HG02588 (cell line): ENCODE measurements around the gene COL5A1.
"Not testable (repeated sequence)": the region's sequence is repeated elsewhere in the genome, so short reads cannot be mapped to it uniquely, and the experiment has no call there.

Experiments used
- ATAC-seq: cut with Tn5 transposase; IDR thresholded peaks from one replicate; pipeline ENCODE4 v1.9.1; 2021; ENCODE audit warnings: mild to moderate bottlenecking, moderate library complexity; ENCODE audit not compliant: unreplicated experiment

Gene COL5A1

DNA sequence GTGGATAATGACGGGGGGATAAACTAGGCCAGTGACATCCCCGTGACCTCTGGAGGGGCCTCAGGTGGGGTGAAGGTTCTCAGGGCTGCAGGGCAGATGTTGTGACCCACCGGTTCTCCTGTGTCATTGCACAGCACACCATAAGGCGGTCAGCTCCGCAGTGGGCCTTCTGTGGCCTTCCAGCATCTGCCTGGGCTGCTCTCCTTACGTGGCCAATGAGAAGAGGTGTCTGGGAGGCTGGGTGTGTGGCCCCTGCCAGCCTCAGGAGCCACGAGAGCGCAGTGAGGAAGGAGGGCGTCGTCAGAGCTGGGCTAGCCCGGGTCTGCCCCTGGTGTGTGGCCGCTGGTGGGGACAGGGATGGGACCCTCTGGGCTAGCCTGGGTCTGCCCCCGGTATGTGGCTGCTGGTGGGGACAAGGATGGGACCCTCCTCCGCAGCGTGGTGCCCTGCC is 48.7 kb downstream of the COL5A1 start:
- ATAC-seq: no peak

GRCh38 chr9:134690946-134691694 is 49.5 kb downstream of the COL5A1 start:
- ATAC-seq: no peak

GRCh38 chr9:134691695-134692572 is 50.3 kb downstream of the COL5A1 start:
- ATAC-seq: no peak

DNA sequence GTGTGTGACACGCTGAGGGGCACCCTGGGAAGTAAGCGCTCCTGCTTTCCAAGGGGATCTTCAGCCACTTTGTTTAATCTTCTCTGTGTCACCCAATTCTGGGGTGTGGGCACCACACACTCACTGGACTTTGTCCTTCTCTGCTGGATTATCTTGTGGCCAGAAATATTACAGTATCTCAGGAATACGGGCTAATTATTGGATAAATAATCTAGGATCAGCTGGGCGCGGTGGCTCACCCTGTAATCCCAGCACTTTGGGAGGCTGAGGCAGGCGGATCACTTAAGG is 50.9 kb downstream of the COL5A1 start:
- ATAC-seq: no peak

GRCh38 chr9:134693011-134693410 is 51.4 kb downstream of the COL5A1 start:
- ATAC-seq: no peak

- ATAC-seq: no peak
Measured at GRCh38 chr9:134693641-134694367, 52.2 kb downstream of the COL5A1 start.

DNA sequence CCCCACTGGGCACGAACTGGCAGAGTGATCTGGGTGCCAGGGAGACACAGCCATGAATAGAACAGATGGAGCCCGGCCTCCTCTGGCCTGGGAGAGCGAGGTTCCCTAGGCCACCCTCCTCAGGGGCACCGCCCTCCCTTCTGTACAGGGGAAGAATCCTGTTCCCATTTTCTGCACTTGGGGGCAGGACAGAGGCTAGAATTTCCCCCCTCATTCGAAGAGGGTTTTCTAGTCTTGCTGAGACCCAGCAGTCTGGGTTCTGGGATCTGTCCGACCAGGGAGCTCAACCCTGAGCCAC is 52.7 kb downstream of the COL5A1 start:
- ATAC-seq: no peak

DNA sequence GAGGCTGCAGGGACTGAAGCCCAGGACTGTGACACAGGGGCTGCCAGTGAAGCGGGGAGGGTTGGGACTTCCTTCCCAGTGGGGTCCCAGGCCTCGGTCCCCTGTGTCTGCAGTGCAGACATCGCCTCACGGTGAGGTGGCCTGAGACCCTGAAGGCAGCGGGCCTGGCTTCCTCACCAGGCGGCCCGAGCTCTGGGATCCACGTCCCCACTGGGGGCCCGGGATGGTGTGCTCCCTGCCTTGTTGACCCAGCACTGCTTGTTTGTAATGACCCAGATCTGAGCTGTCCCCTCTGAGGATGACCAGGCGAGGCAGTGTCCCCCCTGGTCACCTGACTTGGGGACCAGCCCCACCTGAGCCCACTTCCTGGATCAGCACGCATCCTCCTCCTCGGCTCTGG is 53.1 kb downstream of the COL5A1 start:
- ATAC-seq: no peak

DNA sequence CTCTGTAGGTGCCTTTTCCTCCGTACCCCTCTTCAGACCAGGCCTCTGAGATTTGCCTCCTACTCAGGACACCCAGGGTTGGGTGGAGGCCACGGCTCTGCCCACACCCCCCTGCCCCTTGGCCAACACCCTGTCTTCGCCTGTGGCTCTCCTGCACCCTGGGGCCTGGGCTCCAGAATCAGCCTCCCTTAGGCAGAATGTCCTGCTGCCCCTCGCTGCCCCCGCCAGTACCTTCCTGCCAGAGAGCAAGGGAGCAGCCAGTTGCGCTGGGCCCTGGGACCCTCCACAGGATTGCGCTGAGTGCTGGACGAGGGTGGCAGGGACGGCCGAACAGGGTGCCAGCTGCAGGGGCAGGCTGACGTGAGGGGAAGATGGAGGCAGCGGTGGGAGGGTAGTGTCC is 53.5 kb downstream of the COL5A1 start:
- ATAC-seq: no peak

DNA sequence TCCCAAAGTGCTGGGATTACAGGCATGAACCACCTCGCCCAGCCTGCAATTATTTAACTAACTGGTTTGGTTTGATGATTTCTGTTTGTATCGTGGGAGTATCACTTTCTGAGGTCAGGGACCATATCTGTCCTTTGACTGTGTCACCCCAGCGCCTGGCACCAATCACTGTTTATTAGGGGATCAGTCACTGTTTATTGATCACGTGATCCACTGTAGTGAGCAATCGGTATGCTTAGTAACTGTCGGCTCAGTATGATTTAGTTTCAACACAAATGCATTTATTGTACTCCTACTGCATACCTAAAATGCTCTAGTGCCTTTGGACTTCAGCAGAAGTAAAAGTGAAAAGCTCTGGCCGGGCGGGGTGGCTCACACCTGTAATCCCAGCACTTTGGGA is 54.8 kb downstream of the COL5A1 start:
- no peak for ATAC-seq

- ATAC-seq: no peak
Measured at GRCh38 chr9:134698111-134698510, 56.5 kb downstream of the COL5A1 start.

DNA sequence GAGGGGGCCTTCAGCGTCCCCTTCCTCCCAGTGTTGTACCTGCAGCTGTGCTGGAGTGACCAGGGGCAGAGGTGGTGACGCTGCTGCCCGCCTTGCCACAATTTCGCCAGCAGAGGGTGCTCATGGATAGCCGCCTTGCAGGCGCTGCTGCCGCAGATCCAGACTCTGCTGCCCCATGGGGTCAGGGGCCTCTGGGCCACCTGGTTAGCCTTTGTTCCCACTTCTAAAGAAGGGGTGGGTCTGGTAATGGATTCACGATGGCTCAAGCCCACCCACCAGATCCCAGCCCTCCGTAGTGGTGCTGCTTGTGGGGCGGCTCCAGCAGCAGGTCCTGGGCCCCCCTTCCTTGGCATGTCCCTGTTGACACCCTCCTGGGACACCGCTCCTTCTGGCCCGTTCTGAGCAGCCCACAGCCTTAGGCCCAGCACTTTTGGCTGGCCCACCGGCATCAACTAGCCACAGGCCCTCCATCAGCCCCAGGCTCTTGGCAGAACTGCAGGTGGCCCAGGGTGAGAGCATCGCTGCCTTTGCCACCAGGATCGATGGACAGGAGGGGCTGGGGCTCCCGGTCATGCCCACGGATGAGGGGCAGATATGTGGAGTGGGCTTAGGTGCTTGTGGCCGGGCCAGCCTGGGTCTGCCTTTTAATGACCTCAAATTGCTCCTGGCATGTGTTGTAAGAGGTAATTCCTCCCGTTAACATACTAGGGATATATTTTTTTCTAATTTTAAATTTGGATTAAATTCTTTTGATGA is 57.2 kb downstream of the COL5A1 start:
- no peak for ATAC-seq

DNA sequence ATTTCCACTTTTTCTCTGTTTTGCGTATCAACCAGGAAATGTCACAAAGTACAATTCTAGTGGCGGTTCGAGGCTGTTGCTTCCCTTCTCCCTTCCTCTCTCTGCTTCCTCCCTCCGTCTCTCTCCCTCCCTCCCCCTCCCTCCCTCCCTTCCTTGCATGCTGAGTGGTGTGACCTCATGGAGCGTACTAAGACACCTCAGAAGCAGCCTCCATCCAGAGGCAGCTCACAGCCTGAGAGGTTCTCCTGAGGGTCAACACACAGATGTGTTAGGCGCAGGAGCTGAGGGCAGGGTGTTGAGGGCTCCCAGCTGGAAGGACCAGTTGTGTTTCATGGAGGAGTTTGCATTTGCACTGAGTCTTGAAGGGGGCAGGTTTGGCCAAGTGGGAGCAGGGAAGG is 57.7 kb downstream of the COL5A1 start:
- no peak for ATAC-seq

DNA sequence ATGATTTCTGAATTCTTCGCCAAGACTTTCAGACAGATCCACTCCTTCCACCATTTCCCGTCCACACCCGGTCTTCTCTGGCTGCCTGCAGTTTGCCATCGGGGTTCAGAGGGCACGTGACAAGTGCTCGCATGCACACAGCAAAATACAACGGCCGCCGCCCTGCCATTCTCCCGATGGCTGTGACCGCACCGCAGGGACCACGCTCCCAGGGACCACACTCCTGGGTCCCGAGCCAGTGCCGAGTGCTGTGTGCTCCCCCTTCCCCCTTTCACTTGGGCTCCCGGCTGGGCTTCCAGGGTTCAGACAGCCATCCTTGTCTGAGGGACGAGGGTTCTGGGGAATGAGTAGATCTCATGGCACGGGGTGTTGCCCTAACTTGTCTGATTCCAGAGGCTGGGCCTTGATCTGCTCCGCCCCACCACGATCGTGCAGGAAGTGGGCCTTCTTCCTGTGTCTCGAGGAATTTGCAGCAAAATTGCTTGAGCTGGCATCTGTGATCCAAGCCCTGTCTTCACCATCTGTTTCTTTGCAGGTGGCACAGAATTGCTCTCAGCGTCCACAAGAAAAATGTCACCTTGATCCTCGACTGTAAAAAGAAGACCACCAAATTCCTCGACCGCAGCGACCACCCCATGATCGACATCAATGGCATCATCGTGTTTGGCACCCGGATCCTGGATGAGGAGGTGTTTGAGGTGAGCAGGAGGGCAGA is 59.2 kb downstream of the COL5A1 start:
- no peak for ATAC-seq

GRCh38 chr9:134701581-134702259 is 60.1 kb downstream of the COL5A1 start:
- ATAC-seq: no peak

DNA sequence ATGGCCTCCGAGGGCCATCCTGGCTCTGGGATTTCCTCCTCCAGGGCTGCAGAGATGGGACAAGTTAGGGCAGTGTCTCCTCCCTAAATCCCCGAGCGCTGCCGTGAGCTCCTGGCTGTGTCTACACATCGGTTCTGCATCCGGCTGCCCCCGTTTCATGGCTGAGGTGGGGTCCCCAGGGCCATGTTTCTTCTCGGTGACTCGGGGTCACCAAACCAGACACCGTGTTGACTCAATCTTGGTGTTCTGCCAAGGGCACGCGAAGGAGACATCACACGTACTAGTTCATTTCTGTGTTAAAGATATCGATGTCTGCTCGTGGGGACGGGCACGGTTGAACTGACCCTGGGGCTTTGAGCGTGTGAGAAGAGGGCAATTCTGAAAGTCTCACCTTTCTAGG is 60.7 kb downstream of the COL5A1 start:
- ATAC-seq: no peak

DNA sequence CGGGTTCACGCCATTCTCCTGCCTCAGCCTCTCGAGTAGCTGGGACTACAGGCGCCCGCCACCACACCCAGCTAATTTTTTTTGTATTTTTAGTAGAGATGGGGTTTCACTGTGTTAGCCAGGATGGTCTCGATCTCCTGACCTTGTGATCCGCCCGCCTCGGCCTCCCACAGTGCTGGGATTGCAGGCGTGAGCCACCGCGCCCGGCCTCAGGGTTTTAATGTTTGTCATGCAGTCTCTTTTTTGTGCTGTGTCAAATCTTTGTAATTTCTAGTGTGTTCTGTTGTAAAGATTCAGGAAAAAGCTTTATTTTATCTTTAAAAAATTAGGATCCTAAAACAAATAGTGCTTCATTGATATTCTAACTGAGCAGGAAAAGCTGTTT is 62.1 kb downstream of the COL5A1 start:
- not testable (repeated sequence) for ATAC-seq

GRCh38 chr9:134704498-134704897 is 62.9 kb downstream of the COL5A1 start:
- no peak for ATAC-seq

- ATAC-seq: no peak
Measured at GRCh38 chr9:134705786-134706185, 64.2 kb downstream of the COL5A1 start.

DNA sequence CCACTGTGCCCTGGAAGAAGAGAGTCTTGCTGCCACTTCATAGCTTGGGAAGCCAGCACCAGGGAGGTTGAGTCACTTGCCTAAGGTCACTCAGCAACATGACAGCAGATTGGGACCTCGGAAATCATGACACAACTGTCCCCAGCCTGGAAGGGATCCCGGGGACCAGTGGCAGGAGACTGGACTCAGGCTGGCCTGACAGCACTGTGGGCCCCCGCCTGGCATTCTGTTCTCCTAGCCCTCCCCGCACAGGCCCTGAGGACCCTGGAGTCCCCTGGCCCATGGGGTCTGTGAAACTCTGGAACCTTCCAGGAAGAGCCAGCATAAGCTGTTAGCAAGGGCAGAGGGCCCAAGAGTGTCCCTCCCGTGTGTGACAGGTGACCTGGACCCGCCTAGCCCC is 64.9 kb downstream of the COL5A1 start:
- no peak for ATAC-seq
